Measurements from ENCODE around the gene EIF3F.

GRCh38 chr11:7977232-7977917 lies 9.8 kb upstream of the EIF3F start:
- TF ChIP-seq CTCF (conservative IDR thresholded peaks at IDR 0.05; ENCODE audit: low read depth, low read length) = no peak
- TF ChIP-seq RCOR1 (IDR thresholded peaks at IDR 0.05; ENCODE audit: insufficient replicate concordance, low read length) = peak; percentile 98
- no peak for TF ChIP-seq POLR2A (IDR thresholded peaks at IDR 0.05; ENCODE audit: low read depth, low read length)
